Measurements from ENCODE around the gene FOXB1.

The FOXB1 gene

GRCh38 chr15:60001610-60002527, 2.2 kb upstream of the FOXB1 start:
- peaks cover 100% of the 10 kb centered on the region for H3K27me3 Mint-ChIP-seq
- DNase-seq (ENCODE audit: low spot score in 2 of 2) (no peak), ATAC-seq (replicated peaks; ENCODE audit: extremely low read depth, poor library complexity, severe bottlenecking) (no peak)
- peak overlapping the region; percentile 29 for H3K27ac Mint-ChIP-seq (ENCODE audit: low read depth)
- H3K4me3 Mint-ChIP-seq, result peak overlapping the region; percentile 33
- H3K9me3 Mint-ChIP-seq, result peaks cover 6% of the 10 kb centered on the region
- peaks cover 61% of the 10 kb centered on the region for H3K4me1 Mint-ChIP-seq
- H3K36me3 Mint-ChIP-seq (ENCODE audit: insufficient read depth), result peaks cover 55% of the 10 kb centered on the region

GRCh38 chr15:60002528-60003218, 1.4 kb upstream of the FOXB1 start:
- Mint-ChIP-seq H3K36me3 (ENCODE audit: insufficient read depth) (peaks cover 54% of the 10 kb centered on the region), H3K9me3 (peaks cover 6% of the 10 kb centered on the region), H3K27ac (ENCODE audit: low read depth) (peak overlapping the region; percentile 29), H3K4me1 (peaks cover 53% of the 10 kb centered on the region), H3K27me3 (peaks cover 100% of the 10 kb centered on the region), H3K4me3 (peak overlapping the region; percentile 33)
- ATAC-seq (replicated peaks; ENCODE audit: extremely low read depth, poor library complexity, severe bottlenecking) (no peak), DNase-seq (ENCODE audit: low spot score in 2 of 2) (no peak)

DNA sequence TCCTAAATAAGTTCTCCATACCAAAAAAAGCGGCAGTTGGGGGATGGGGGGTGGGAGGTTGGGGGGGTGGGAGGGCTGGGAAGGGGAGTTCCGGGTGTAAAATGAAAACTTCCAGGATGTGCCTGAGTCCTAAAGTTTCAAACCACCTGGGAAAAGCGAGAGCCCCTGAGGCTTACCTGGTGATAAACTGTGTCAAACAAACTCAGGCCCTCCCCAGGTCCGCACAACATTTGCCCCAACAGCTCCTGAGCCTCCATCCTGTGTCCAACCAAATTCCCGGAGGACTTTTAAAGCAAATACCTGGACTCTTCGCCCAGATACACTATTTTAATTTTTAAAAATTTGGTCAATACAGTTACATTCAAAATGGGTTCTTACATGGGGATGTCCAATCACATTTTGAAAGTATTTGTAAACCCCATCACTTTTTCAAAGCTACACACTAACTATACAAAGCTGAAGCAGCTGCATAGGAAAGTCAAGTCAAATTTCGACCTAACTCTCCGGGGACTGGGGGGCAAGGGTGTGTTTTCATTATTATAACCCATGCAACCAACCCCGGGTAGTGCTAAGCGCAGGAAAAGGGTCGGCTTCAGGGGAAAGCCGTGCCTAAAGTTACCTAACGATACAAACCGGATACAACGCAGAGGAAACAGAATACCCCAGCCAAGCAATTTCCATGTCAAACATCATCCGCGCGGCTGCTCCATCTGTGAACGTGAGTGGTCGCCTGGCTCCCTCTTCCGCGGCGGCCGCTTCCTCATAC, 685 bp upstream of the FOXB1 start:
- peaks cover 49% of the 10 kb centered on the region for H3K4me1 Mint-ChIP-seq
- DNase-seq (ENCODE audit: low spot score in 2 of 2), result no peak
- ATAC-seq (replicated peaks; ENCODE audit: extremely low read depth, poor library complexity, severe bottlenecking), result no peak
- H3K27me3 Mint-ChIP-seq, result peaks cover 100% of the 10 kb centered on the region
- peak overlapping the region; percentile 92 for H3K4me3 Mint-ChIP-seq
- no peak overlapping the region for H3K27ac Mint-ChIP-seq (ENCODE audit: low read depth)
- peaks cover 55% of the 10 kb centered on the region for H3K36me3 Mint-ChIP-seq (ENCODE audit: insufficient read depth)
- H3K9me3 Mint-ChIP-seq, result peaks cover 6% of the 10 kb centered on the region

DNA sequence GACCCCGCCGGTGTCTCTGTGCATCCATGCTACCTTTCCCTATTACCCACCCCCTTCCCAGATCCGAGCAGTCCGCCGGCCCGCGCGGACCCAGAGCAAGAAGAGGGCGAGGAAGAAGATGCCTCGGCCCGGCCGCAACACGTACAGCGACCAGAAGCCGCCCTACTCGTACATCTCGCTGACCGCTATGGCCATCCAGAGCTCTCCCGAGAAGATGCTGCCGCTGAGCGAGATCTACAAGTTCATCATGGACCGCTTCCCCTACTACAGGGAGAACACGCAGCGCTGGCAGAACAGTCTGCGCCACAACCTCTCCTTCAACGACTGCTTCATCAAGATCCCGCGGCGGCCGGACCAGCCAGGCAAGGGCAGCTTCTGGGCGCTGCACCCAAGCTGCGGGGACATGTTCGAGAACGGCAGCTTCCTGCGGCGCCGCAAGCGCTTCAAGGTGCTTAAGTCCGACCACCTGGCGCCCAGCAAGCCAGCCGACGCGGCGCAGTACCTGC, 788 bp downstream of the FOXB1 start:
- Mint-ChIP-seq H3K36me3 (ENCODE audit: insufficient read depth) (peaks cover 48% of the 10 kb centered on the region), H3K4me1 (peaks cover 49% of the 10 kb centered on the region), H3K4me3 (peak overlapping the region; percentile 92), H3K27ac (ENCODE audit: low read depth) (peak overlapping the region; percentile 84), H3K27me3 (peaks cover 100% of the 10 kb centered on the region), H3K9me3 (peaks cover 6% of the 10 kb centered on the region)
- ATAC-seq (replicated peaks; ENCODE audit: extremely low read depth, poor library complexity, severe bottlenecking) (no peak), DNase-seq (ENCODE audit: low spot score in 2 of 2) (no peak)

GRCh38 chr15:60005352-60006202, 1.5 kb downstream of the FOXB1 start:
- Mint-ChIP-seq H3K4me3 (peak overlapping the region; percentile 92), H3K27ac (ENCODE audit: low read depth) (peak overlapping the region; percentile 84), H3K36me3 (ENCODE audit: insufficient read depth) (peaks cover 42% of the 10 kb centered on the region), H3K9me3 (peaks cover 6% of the 10 kb centered on the region), H3K27me3 (peaks cover 100% of the 10 kb centered on the region), H3K4me1 (peaks cover 49% of the 10 kb centered on the region)
- DNase-seq (ENCODE audit: low spot score in 2 of 2) (no peak), ATAC-seq (replicated peaks; ENCODE audit: extremely low read depth, poor library complexity, severe bottlenecking) (no peak)

- peaks cover 43% of the 10 kb centered on the region for H3K4me1 Mint-ChIP-seq
- peak overlapping the region; percentile 84 for H3K27ac Mint-ChIP-seq (ENCODE audit: low read depth)
- peaks cover 6% of the 10 kb centered on the region for H3K9me3 Mint-ChIP-seq
- ATAC-seq (replicated peaks; ENCODE audit: extremely low read depth, poor library complexity, severe bottlenecking) (peak; percentile 57), DNase-seq (ENCODE audit: low spot score in 2 of 2) (peak in 1 of 2 donors; percentile 41)
- H3K36me3 Mint-ChIP-seq (ENCODE audit: insufficient read depth), result peaks cover 40% of the 10 kb centered on the region
- H3K4me3 Mint-ChIP-seq, result peak overlapping the region; percentile 92
- H3K27me3 Mint-ChIP-seq, result peaks cover 100% of the 10 kb centered on the region
These were observed 2.2 kb downstream of the FOXB1 start for GRCh38 chr15:60006203-60006862.

DNA sequence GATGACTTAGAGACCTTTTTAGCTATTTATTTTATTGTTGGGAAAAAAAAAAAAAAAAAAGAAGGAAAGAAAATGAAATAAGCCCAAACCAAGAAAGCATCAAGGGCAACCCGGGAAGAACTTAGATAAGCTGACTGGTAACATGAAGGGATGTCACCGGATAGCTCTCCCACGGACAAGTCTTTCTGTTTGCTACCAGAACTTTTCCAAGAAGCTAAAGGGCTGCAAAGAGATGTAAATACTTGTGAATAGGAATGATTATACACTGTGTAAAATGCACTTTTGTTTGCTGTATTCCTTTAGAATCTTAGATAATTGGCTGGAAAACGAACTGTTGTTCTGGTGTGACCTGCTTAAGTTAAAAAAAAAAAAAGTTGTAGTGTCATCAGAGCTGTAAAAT, 2.8 kb downstream of the FOXB1 start:
- Mint-ChIP-seq H3K36me3 (ENCODE audit: insufficient read depth) (peaks cover 35% of the 10 kb centered on the region), H3K27ac (ENCODE audit: low read depth) (peak overlapping the region; percentile 84), H3K27me3 (peaks cover 100% of the 10 kb centered on the region), H3K4me1 (peaks cover 42% of the 10 kb centered on the region), H3K9me3 (peaks cover 6% of the 10 kb centered on the region), H3K4me3 (peak overlapping the region; percentile 92)
- ATAC-seq (replicated peaks; ENCODE audit: extremely low read depth, poor library complexity, severe bottlenecking) (no peak), DNase-seq (ENCODE audit: low spot score in 2 of 2) (no peak)

DNA sequence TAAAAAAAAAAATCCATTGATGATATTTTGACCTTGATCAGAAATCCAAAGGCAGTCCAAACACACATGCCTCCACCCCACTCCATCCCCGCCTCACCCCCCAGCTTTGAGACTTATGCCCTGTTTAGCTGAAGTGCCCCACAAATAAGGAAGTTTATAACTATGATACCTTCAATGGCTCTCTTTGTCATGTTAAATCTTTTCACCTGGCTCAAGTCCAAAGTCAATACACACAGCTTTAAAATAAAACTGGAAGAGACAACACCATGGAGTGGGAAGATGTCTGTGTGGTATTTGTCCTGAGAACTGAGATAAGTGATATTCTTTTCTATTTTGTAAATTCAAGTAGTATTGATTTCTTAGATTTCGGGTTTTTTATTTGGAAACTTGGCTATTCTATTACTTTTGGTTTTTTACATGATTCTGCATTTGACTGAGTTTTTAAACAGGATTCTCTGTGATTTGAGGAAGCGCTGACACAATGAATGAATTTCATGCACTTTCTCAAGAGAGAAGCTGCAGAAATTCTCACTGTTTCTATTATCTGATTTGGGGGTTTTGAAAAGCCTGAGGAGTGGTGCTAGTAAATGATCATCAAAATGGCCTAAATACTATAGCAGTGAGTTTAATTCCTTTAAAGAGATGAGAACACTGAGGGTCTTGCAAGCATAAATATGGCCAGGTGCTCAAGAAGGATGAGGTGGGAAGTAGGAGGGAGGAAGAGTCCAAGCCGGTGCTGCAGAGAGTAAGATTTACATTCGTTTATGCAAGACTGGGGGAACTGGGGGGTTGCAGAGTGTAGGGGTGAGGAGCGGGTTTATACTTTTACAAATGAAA, 5.2 kb downstream of the FOXB1 start:
- no peak for DNase-seq (ENCODE audit: low spot score in 2 of 2)
- Mint-ChIP-seq H3K4me3 (no peak overlapping the region), H3K36me3 (ENCODE audit: insufficient read depth) (peaks cover 19% of the 10 kb centered on the region), H3K9me3 (no peaks in the 10 kb centered on the region), H3K27ac (ENCODE audit: low read depth) (no peak overlapping the region), H3K4me1 (peaks cover 25% of the 10 kb centered on the region), H3K27me3 (peaks cover 90% of the 10 kb centered on the region)
- ATAC-seq (replicated peaks; ENCODE audit: extremely low read depth, poor library complexity, severe bottlenecking), result no peak

DNA sequence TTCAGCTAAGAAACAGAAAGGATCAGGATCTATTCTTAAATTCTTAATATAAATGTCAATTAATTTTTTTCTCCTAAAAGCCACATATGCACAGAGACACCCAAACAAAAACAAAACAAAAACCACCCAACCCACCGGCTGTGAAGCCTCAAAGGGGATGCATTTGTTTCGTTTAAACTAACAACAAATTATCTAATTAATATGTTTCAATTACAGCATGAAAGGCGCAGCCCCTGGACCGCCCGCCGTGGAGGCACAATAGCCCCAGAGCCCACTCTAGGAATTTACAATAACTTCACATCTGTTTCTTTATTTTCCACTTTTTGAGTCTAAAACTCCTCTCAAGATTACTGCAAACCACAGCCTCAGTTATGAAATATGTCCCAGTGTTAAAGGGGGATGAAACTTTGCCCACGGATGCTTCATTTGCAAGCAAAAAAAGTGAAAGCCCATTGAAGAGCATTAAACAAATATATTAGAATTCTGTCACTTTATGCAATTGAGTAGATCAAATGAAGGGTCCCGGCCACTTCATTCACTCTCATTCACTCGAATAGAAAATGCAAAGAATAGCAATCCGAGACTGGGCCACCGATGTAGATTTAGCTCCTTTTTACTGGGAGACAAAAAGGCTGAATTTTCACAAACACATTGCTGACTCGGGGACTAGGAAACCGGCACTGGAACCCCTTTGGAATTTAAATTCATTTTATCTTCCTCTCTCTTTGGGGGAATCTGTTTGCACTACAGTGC, 6.0 kb downstream of the FOXB1 start:
- H3K4me3 Mint-ChIP-seq, result no peak overlapping the region
- DNase-seq (ENCODE audit: low spot score in 2 of 2) (no peak), ATAC-seq (replicated peaks; ENCODE audit: extremely low read depth, poor library complexity, severe bottlenecking) (no peak)
- no peaks in the 10 kb centered on the region for H3K9me3 Mint-ChIP-seq
- peaks cover 16% of the 10 kb centered on the region for H3K36me3 Mint-ChIP-seq (ENCODE audit: insufficient read depth)
- H3K27ac Mint-ChIP-seq (ENCODE audit: low read depth), result no peak overlapping the region
- H3K27me3 Mint-ChIP-seq, result peaks cover 90% of the 10 kb centered on the region
- peaks cover 17% of the 10 kb centered on the region for H3K4me1 Mint-ChIP-seq

DNA sequence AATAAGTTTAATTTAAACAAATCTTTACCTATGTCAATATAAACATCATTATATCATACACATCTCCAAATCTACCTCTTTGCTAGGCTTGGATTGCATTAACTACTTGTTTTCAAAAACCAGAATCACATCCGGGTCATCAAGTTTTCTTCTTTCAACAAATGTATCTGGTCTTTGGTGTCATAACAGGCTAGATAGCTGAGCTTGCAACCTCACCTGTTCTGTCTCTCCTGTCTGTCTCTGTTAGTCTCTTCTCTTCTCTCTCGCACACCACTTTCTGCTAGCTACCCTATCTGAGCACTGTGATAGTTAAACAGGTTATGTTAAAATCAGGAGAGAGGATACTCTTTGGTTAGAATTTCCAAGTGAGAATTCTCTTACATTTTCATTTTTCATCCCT, 6.7 kb downstream of the FOXB1 start:
- Mint-ChIP-seq H3K36me3 (ENCODE audit: insufficient read depth) (peaks cover 11% of the 10 kb centered on the region), H3K9me3 (no peaks in the 10 kb centered on the region), H3K4me1 (peaks cover 10% of the 10 kb centered on the region), H3K27me3 (peaks cover 90% of the 10 kb centered on the region), H3K27ac (ENCODE audit: low read depth) (no peak overlapping the region), H3K4me3 (no peak overlapping the region)
- DNase-seq (ENCODE audit: low spot score in 2 of 2) (no peak), ATAC-seq (replicated peaks; ENCODE audit: extremely low read depth, poor library complexity, severe bottlenecking) (no peak)

All from central memory CD8-positive, alpha-beta T cell (primary cell).